Chondrocyte (in vitro differentiated cells): ENCODE measurements around the gene ACVRL1. TPM values are rescaled to one million over a fixed set of nuclear protein-coding genes. Genes with fewer than 3 reads are reported as not detected.

Source experiments
- DNase-seq: peaks from one replicate; pipeline ENCODE4 v3.0.0; 2021; ENCODE audit warnings: mixed read lengths, low spot score
- H3K27ac Mint-ChIP-seq: one replicate; pipeline ENCODE4 v1.8.0; 2021; ENCODE audit warnings: mild to moderate bottlenecking, moderate library complexity, mixed read lengths; ENCODE audit not compliant: unreplicated experiment
- H3K27me3 Mint-ChIP-seq: 2 replicates; pipeline ENCODE4 v1.8.0; 2021; ENCODE audit warnings: low read depth, mixed read lengths
- H3K36me3 Mint-ChIP-seq: 2 replicates; pipeline ENCODE4 v1.8.0; 2021; ENCODE audit warnings: low read depth, mixed read lengths
- H3K4me1 Mint-ChIP-seq: 2 replicates; pipeline ENCODE4 v1.8.0; 2021; ENCODE audit warnings: low read depth, mild to moderate bottlenecking, mixed read lengths
- H3K4me3 Mint-ChIP-seq: one replicate; pipeline ENCODE4 v1.8.0; 2021; ENCODE audit warnings: mild to moderate bottlenecking, moderate library complexity, mixed read lengths; ENCODE audit not compliant: unreplicated experiment
- H3K9me3 Mint-ChIP-seq: 2 replicates; pipeline ENCODE4 v1.8.0; 2021; ENCODE audit warnings: low read depth, mixed read lengths
- CTCF ChIP-seq: fragments of 200-600 bp; sonication (generic); IDR thresholded peaks from 2 replicates; pipeline ENCODE4 v1.5.0; 2021; ENCODE audit warnings: antibody characterized with exemption, mild to moderate bottlenecking, moderate library complexity
- total RNA-seq: library from RNA; stranded (reverse); gene quantifications from 3 replicates; pipeline ENCODE4 v1.2.1, GENCODE V29; 2021

The ACVRL1 gene
- total RNA-seq, 1 donor from 2014 or later = 0.60 TPM

- no peaks in the 10 kb centered on the region for H3K27me3 Mint-ChIP-seq
- H3K9me3 Mint-ChIP-seq = no peaks in the 10 kb centered on the region
- H3K27ac Mint-ChIP-seq = peak overlapping the region; percentile 27
- peaks cover 37% of the 10 kb centered on the region for H3K4me1 Mint-ChIP-seq
- no peak for TF ChIP-seq CTCF
- no peak for DNase-seq
- peak overlapping the region; percentile 71 for H3K4me3 Mint-ChIP-seq
- H3K36me3 Mint-ChIP-seq = no peaks in the 10 kb centered on the region
These were observed 45.8 kb downstream of the ACVRL1 start for GRCh38 chr12:51953089-51953488.

GRCh38 chr12:51953864-51954263 lies 46.6 kb downstream of the ACVRL1 start:
- Mint-ChIP-seq H3K4me3 (no peak overlapping the region), H3K27ac (peak overlapping the region; percentile 10), H3K9me3 (no peaks in the 10 kb centered on the region), H3K36me3 (no peaks in the 10 kb centered on the region), H3K4me1 (peaks cover 37% of the 10 kb centered on the region), H3K27me3 (no peaks in the 10 kb centered on the region)
- no peak for TF ChIP-seq CTCF
- DNase-seq = no peak

GRCh38 chr12:51954561-51955361 lies 47.5 kb downstream of the ACVRL1 start:
- H3K4me1 Mint-ChIP-seq = peaks cover 37% of the 10 kb centered on the region
- peak overlapping the region; percentile 10 for H3K27ac Mint-ChIP-seq
- no peaks in the 10 kb centered on the region for H3K9me3 Mint-ChIP-seq
- no peaks in the 10 kb centered on the region for H3K36me3 Mint-ChIP-seq
- no peak for TF ChIP-seq CTCF
- H3K4me3 Mint-ChIP-seq = no peak overlapping the region
- H3K27me3 Mint-ChIP-seq = no peaks in the 10 kb centered on the region
- no peak for DNase-seq

- Mint-ChIP-seq H3K27me3 (no peaks in the 10 kb centered on the region), H3K9me3 (no peaks in the 10 kb centered on the region), H3K36me3 (no peaks in the 10 kb centered on the region), H3K4me1 (peaks cover 37% of the 10 kb centered on the region), H3K4me3 (no peak overlapping the region), H3K27ac (no peak overlapping the region)
- DNase-seq = no peak
- TF ChIP-seq CTCF = no peak
These were observed 48.4 kb downstream of the ACVRL1 start for GRCh38 chr12:51955702-51956101.

GRCh38 chr12:51958542-51958941 lies 51.2 kb downstream of the ACVRL1 start:
- no peaks in the 10 kb centered on the region for H3K27me3 Mint-ChIP-seq
- H3K4me3 Mint-ChIP-seq = no peak overlapping the region
- no peak for DNase-seq
- no peaks in the 10 kb centered on the region for H3K36me3 Mint-ChIP-seq
- no peak overlapping the region for H3K27ac Mint-ChIP-seq
- no peak for TF ChIP-seq CTCF
- peaks cover 21% of the 10 kb centered on the region for H3K4me1 Mint-ChIP-seq
- H3K9me3 Mint-ChIP-seq = no peaks in the 10 kb centered on the region
